KMS-11 (cell line): Measurements from ENCODE around the gene KCNN3.

ENCODE experiments used
- H2AFZ ChIP-seq: fragments of 200-600 bp; sonication (generic); 2 replicates; pipeline ENCODE4 v1.6.1; 2016; ENCODE audit warnings: antibody characterized with exemption, mixed run types, low read depth
- H3K27ac ChIP-seq: fragments of 200-600 bp; sonication (generic); 2 replicates; pipeline ENCODE4 v1.6.1; 2016; ENCODE audit warnings: mild to moderate bottlenecking, mixed run types
- H3K27me3 ChIP-seq: fragments of 200-600 bp; sonication (generic); 2 replicates; pipeline ENCODE4 v1.6.1; 2017; ENCODE audit warnings: mild to moderate bottlenecking, low read depth, mixed run types, moderate library complexity; ENCODE audit not compliant: insufficient read depth
- H3K36me3 ChIP-seq: fragments of 200-600 bp; sonication (generic); 2 replicates; pipeline ENCODE4 v1.6.1; 2017; ENCODE audit warnings: mild to moderate bottlenecking, mixed run types; ENCODE audit not compliant: insufficient read depth
- H3K4me1 ChIP-seq: fragments of 200-600 bp; sonication (generic); 2 replicates; pipeline ENCODE4 v1.6.1; 2016; ENCODE audit warnings: mild to moderate bottlenecking, low read depth, mixed run types; ENCODE audit not compliant: poor library complexity, severe bottlenecking
- H3K4me2 ChIP-seq: fragments of 200-600 bp; sonication (generic); 2 replicates; pipeline ENCODE4 v1.7.0; 2016; ENCODE audit warnings: mild to moderate bottlenecking, mixed run types
- H3K4me3 ChIP-seq: fragments of 200-600 bp; sonication (generic); IDR thresholded peaks from 2 replicates; pipeline ENCODE4 v1.6.1; 2017; ENCODE audit warnings: low read depth, low read length, mixed read lengths; ENCODE audit not compliant: insufficient read depth
- H3K79me2 ChIP-seq: fragments of 200-600 bp; sonication (generic); 2 replicates; pipeline ENCODE4 v1.6.1; 2016; ENCODE audit warnings: low read depth, mixed run types; ENCODE audit not compliant: insufficient read depth
- H3K9ac ChIP-seq: fragments of 200-600 bp; sonication (generic); 2 replicates; pipeline ENCODE4 v1.6.1; 2016; ENCODE audit warnings: mild to moderate bottlenecking, mixed run types
- H4K20me1 ChIP-seq: fragments of 200-600 bp; sonication (generic); 2 replicates; pipeline ENCODE4 v1.6.1; 2016; ENCODE audit warnings: mild to moderate bottlenecking, mixed run types; ENCODE audit not compliant: insufficient read depth
- TF ChIP-seq, protein P1 (sequence below): fragments of 200-600 bp; sonication (generic); conservative IDR thresholded peaks from 2 replicates; pipeline ENCODE4 v1.6.1; 2017; ENCODE audit warnings: low read depth, mild to moderate bottlenecking, antibody characterized with exemption, low read length, moderate library complexity, mixed read lengths

Gene KCNN3

GRCh38 chr1:154870115-154870571 lies at the start of gene KCNN3:
KCNN3 (minus strand) TSS chr1:154870281; CDS start chr1:154869964, 317 bp downstream.
- Histone ChIP-seq H3K4me1 (peaks cover 24% of the 10 kb centered on the region), H3K27ac (no peak within 1 kb of the TSS), H3K27me3 (peaks cover 15% of the 10 kb centered on the region; the same call in 1 of the 2 replicates), H2AFZ (peak within 1 kb of the TSS; percentile 65), H4K20me1 (no peaks in the 10 kb centered on the region), H3K79me2 (no peaks in the 10 kb centered on the region), H3K4me3 (peak within 1 kb of the TSS; percentile 98), H3K36me3 (no peaks in the 10 kb centered on the region), H3K4me2 (peak within 1 kb of the TSS; percentile 80), H3K9ac (no peak within 1 kb of the TSS; the same call in 1 of the 2 replicates)
- TF ChIP-seq, protein P1, sequence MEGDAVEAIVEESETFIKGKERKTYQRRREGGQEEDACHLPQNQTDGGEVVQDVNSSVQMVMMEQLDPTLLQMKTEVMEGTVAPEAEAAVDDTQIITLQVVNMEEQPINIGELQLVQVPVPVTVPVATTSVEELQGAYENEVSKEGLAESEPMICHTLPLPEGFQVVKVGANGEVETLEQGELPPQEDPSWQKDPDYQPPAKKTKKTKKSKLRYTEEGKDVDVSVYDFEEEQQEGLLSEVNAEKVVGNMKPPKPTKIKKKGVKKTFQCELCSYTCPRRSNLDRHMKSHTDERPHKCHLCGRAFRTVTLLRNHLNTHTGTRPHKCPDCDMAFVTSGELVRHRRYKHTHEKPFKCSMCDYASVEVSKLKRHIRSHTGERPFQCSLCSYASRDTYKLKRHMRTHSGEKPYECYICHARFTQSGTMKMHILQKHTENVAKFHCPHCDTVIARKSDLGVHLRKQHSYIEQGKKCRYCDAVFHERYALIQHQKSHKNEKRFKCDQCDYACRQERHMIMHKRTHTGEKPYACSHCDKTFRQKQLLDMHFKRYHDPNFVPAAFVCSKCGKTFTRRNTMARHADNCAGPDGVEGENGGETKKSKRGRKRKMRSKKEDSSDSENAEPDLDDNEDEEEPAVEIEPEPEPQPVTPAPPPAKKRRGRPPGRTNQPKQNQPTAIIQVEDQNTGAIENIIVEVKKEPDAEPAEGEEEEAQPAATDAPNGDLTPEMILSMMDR = no peak

GRCh38 chr1:154913273-154913672 lies 43.2 kb upstream of the KCNN3 start:
- no peaks in the 10 kb centered on the region for H3K4me1 ChIP-seq

GRCh38 chr1:154912755-154913154 lies 42.7 kb upstream of the KCNN3 start:
- Histone ChIP-seq H3K4me2 (no peak overlapping the region), H3K36me3 (no peaks in the 10 kb centered on the region), H3K27ac (no peak overlapping the region), H3K27me3 (no peaks in the 10 kb centered on the region), H2AFZ (no peak overlapping the region), H3K4me3 (no peak overlapping the region), H3K4me1 (no peaks in the 10 kb centered on the region), H4K20me1 (no peaks in the 10 kb centered on the region), H3K9ac (no peak overlapping the region), H3K79me2 (no peaks in the 10 kb centered on the region)
- TF ChIP-seq, protein P1 = no peak

More at GRCh38 chr1:154913273-154913672, 43.2 kb upstream of the KCNN3 start:
- Histone ChIP-seq H3K9ac (no peak overlapping the region), H3K79me2 (no peaks in the 10 kb centered on the region), H3K4me3 (no peak overlapping the region), H3K27ac (no peak overlapping the region), H3K27me3 (no peaks in the 10 kb centered on the region), H3K36me3 (no peaks in the 10 kb centered on the region), H3K4me2 (no peak overlapping the region), H2AFZ (no peak overlapping the region), H4K20me1 (no peaks in the 10 kb centered on the region)
- TF ChIP-seq, protein P1 = no peak

GRCh38 chr1:154911691-154912550 lies 41.8 kb upstream of the KCNN3 start:
- H3K27ac ChIP-seq = no peak overlapping the region
- H3K79me2 ChIP-seq = no peaks in the 10 kb centered on the region
- no peak overlapping the region for H3K4me3 ChIP-seq
- H4K20me1 ChIP-seq = no peaks in the 10 kb centered on the region
- no peak overlapping the region for H3K9ac ChIP-seq
- TF ChIP-seq, protein P1 = no peak
- no peaks in the 10 kb centered on the region for H3K36me3 ChIP-seq
- no peaks in the 10 kb centered on the region for H3K27me3 ChIP-seq
- H3K4me2 ChIP-seq = no peak overlapping the region
- no peaks in the 10 kb centered on the region for H3K4me1 ChIP-seq
- H2AFZ ChIP-seq = no peak overlapping the region
